SK-N-SH treated with all-trans-retinoic acid at 6 μM for 48 hours (cell line): Measurements from ENCODE around the gene DDA1.

Experiments used
- ATAC-seq: fragments of 200-7000 bp; cut with Tn5 transposase; 3 replicates; pipeline ENCODE4 v1.9.1; 2020; ENCODE audit warnings: mild to moderate bottlenecking, moderate library complexity
- ARNTL ChIP-seq: fragments of 450-650 bp; formaldehyde crosslinking; IDR thresholded peaks from 2 replicates; pipeline ENCODE4 v1.5.0; 2020; ENCODE audit warnings: low read depth, mild to moderate bottlenecking, moderate library complexity, borderline replicate concordance
- CREB5 ChIP-seq: fragments of 250-450 bp; sonication (Bioruptor Pico); IDR thresholded peaks from 2 replicates; pipeline ENCODE4 v1.5.1; 2020; ENCODE audit warnings: low read depth, mild to moderate bottlenecking, moderate library complexity
- CSDC2 ChIP-seq: fragments of 250-450 bp; sonication (Bioruptor Pico); IDR thresholded peaks from 2 replicates; pipeline ENCODE4 v1.5.0; 2020; ENCODE audit warnings: mild to moderate bottlenecking, moderate library complexity
- CSRNP3 ChIP-seq: fragments of 250-450 bp; sonication (Bioruptor Pico); IDR thresholded peaks from 2 replicates; pipeline ENCODE4 v1.5.1; 2021; ENCODE audit warnings: mild to moderate bottlenecking, moderate library complexity
- ESRRG ChIP-seq: fragments of 250-450 bp; sonication (Bioruptor Pico); IDR thresholded peaks from 2 replicates; pipeline ENCODE4 v1.6.1; 2021; ENCODE audit warnings: mild to moderate bottlenecking
- ISL1 ChIP-seq: fragments of 250-450 bp; sonication (Bioruptor Pico); IDR thresholded peaks from 2 replicates; pipeline ENCODE4 v2.1.2; 2022; ENCODE audit warnings: mild to moderate bottlenecking, moderate library complexity
- OSR1 ChIP-seq: fragments of 250-450 bp; sonication (Bioruptor Pico); IDR thresholded peaks from 2 replicates; pipeline ENCODE4 v1.8.0; 2022; ENCODE audit warnings: moderate library complexity, mild to moderate bottlenecking, inconsistent platforms
- PATZ1 ChIP-seq: fragments of 250-450 bp; sonication (Bioruptor Pico); IDR thresholded peaks from 2 replicates; pipeline ENCODE4 v1.8.0; 2020; ENCODE audit warnings: mild to moderate bottlenecking, moderate library complexity, borderline replicate concordance
- POU6F1 ChIP-seq: fragments of 250-450 bp; sonication (Bioruptor Pico); IDR thresholded peaks from 2 replicates; pipeline ENCODE4 v1.8.0; 2021; ENCODE audit warnings: low read depth, mild to moderate bottlenecking, moderate library complexity, borderline replicate concordance
- SNAI2 ChIP-seq: fragments of 250-450 bp; sonication (Bioruptor Pico); IDR thresholded peaks from 2 replicates; pipeline ENCODE4 v1.5.0; 2020; ENCODE audit warnings: mild to moderate bottlenecking, moderate library complexity
- TCF4 ChIP-seq: fragments of 250-450 bp; sonication (Bioruptor Pico); IDR thresholded peaks from 2 replicates; pipeline ENCODE4 v1.8.0; 2021; ENCODE audit warnings: mild to moderate bottlenecking, moderate library complexity, borderline replicate concordance
- TOX ChIP-seq: fragments of 250-450 bp; sonication (Bioruptor Pico); IDR thresholded peaks from 2 replicates; pipeline ENCODE4 v1.8.0; 2021; ENCODE audit warnings: mild to moderate bottlenecking, moderate library complexity, borderline replicate concordance
- ZFP3 ChIP-seq: fragments of 250-450 bp; sonication (Bioruptor Pico); IDR thresholded peaks from 2 replicates; pipeline ENCODE4 v1.5.0; 2020; ENCODE audit warnings: mild to moderate bottlenecking, moderate library complexity
- ZFP30 ChIP-seq: fragments of 450-650 bp; formaldehyde crosslinking; IDR thresholded peaks from 2 replicates; pipeline ENCODE4 v1.5.0; 2022; ENCODE audit warnings: mild to moderate bottlenecking, moderate library complexity
- ZNF565 ChIP-seq: fragments of 450-650 bp; formaldehyde crosslinking; conservative IDR thresholded peaks from 2 replicates; pipeline ENCODE4 v1.5.0; 2020; ENCODE audit warnings: low read depth, mild to moderate bottlenecking, moderate library complexity
- ZNF8 ChIP-seq: fragments of 450-650 bp; formaldehyde crosslinking; IDR thresholded peaks from 2 replicates; pipeline ENCODE4 v1.5.0; 2020; ENCODE audit warnings: mild to moderate bottlenecking, moderate library complexity

The DDA1 gene

GRCh38 chr19:17348700-17349099 is 39.3 kb downstream of the DDA1 start:
- ATAC-seq = peak; percentile 66

GRCh38 chr19:17351815-17352435 is 42.6 kb downstream of the DDA1 start:
- ATAC-seq = no peak
- TF ChIP-seq OSR1 (CRISPR knock-in tag) (no peak), ZNF8 (CRISPR knock-in tag) (no peak), ISL1 (no peak), POU6F1 (CRISPR knock-in tag) (no peak), ZNF565 (CRISPR knock-in tag) (no peak), TCF4 (CRISPR knock-in tag) (no peak), TOX (no peak), ZFP30 (CRISPR knock-in tag) (no peak), SNAI2 (no peak), PATZ1 (no peak), ZFP3 (CRISPR knock-in tag) (no peak), CSRNP3 (no peak), CREB5 (no peak), ARNTL (CRISPR knock-in tag) (no peak)

More at GRCh38 chr19:17348700-17349099, 39.3 kb downstream of the DDA1 start:
- TF ChIP-seq CSDC2 (no peak), TCF4 (CRISPR knock-in tag) (no peak), CSRNP3 (no peak), PATZ1 (no peak), ESRRG (CRISPR knock-in tag) (no peak), ZNF8 (CRISPR knock-in tag) (no peak; the same call in 1 of the 2 replicates), CREB5 (no peak), ZFP3 (CRISPR knock-in tag) (no peak), OSR1 (CRISPR knock-in tag) (no peak), POU6F1 (CRISPR knock-in tag) (no peak)
